Caco-2 (cell line): ENCODE data around the gene LPAR1. TPM values are rescaled to one million over a fixed set of nuclear protein-coding genes. Genes with fewer than 3 reads are reported as not detected.

ENCODE experiments used
- BruUV-seq: library from RNA; stranded (reverse); fragments of 400-500 nt; replicated peaks from 2 replicates; lab custom pipeline; 2021; lab: Mats Ljungman, UMichigan
- CTCF ChIA-PET: fragments of 300-600 bp; sonication (Branson Sonifier 250); formaldehyde crosslinking; loops from one replicate; lab custom pipeline; 2022; ENCODE audit warnings: antibody characterized with exemption; lab: Charles Lee
- POLR2A ChIA-PET: fragments of 300-600 bp; sonication (Branson Sonifier 250); formaldehyde crosslinking; loops from one replicate; lab custom pipeline; 2022; ENCODE audit warnings: antibody characterized with exemption; lab: Charles Lee
- DNase-seq, 2 experiments: peaks; one replicate each; pipeline versions ENCODE4 v3.0.0 to v3.0.0-alpha.2; 2020 to 2022
- H3K27me3 ChIP-seq: replicated peaks from 2 replicates; pipeline ENCODE4 v1.6.0; 2011; ENCODE audit warnings: low read length; ENCODE audit not compliant: control insufficient read depth, insufficient read depth
- H3K36me3 ChIP-seq: 2 replicates; pipeline ENCODE4 v1.5.1; 2011; ENCODE audit warnings: low read length; ENCODE audit not compliant: control insufficient read depth, insufficient read depth
- H3K4me1 ChIP-seq: fragments of 250-450 bp; sonication (Bioruptor Pico); 2 replicates; pipeline ENCODE4 v1.5.1; 2020; ENCODE audit warnings: mild to moderate bottlenecking
- H3K4me3 ChIP-seq: 2 replicates; pipeline ENCODE4 v1.5.1; 2011; ENCODE audit warnings: low read depth, mild to moderate bottlenecking, control low read depth, low read length
- H3K9me3 ChIP-seq: fragments of 250-450 bp; sonication (Bioruptor Pico); 2 replicates; pipeline ENCODE4 v1.5.1; 2020; ENCODE audit warnings: mild to moderate bottlenecking, moderate library complexity
- H3K27ac Mint-ChIP-seq: one replicate; pipeline ENCODE4 v1.8.0; 2022; ENCODE audit warnings: mixed read lengths; ENCODE audit not compliant: unreplicated experiment
- H3K27me3 Mint-ChIP-seq: one replicate; pipeline ENCODE4 v1.8.0; 2022; ENCODE audit warnings: mixed read lengths; ENCODE audit not compliant: insufficient read depth, unreplicated experiment
- H3K36me3 Mint-ChIP-seq: one replicate; pipeline ENCODE4 v1.8.0; 2022; ENCODE audit warnings: mild to moderate bottlenecking, mixed read lengths; ENCODE audit not compliant: insufficient read depth, unreplicated experiment
- H3K4me1 Mint-ChIP-seq: one replicate; pipeline ENCODE4 v1.8.0; 2022; ENCODE audit warnings: low read depth, mixed read lengths; ENCODE audit not compliant: unreplicated experiment
- H3K4me3 Mint-ChIP-seq: one replicate; pipeline ENCODE4 v1.8.0; 2022; ENCODE audit warnings: mild to moderate bottlenecking, moderate library complexity, mixed read lengths; ENCODE audit not compliant: unreplicated experiment
- H3K9me3 Mint-ChIP-seq: one replicate; pipeline ENCODE4 v1.8.0; 2022; ENCODE audit warnings: mixed read lengths; ENCODE audit not compliant: unreplicated experiment
- intact Hi-C: fragments of 100-400 bp; cut with micrococcal nuclease; formaldehyde crosslinking; loops from one replicate; pipeline ENCODE4 v1.10.0; 2022; ENCODE audit not compliant: unreplicated experiment
- total RNA-seq: library from RNA; stranded (reverse); gene quantifications from 2 replicates; pipeline ENCODE4 v1.2.3, GENCODE V29; 2022
- TF ChIP-seq, protein P1 (sequence below), 2 experiments: fragments of 200-600 bp in 1 of 2; IDR thresholded peaks; 1 replicate in 1 of 2; 2 replicates in 1 of 2; pipeline versions ENCODE4 v1.5.1 to v1.8.0; 2011 to 2022; ENCODE audit warnings: antibody characterized with exemption in 1 of 2, control low read depth in 1 of 2, inconsistent platforms in 1 of 2, low read depth in 1 of 2, low read length in 1 of 2, mild to moderate bottlenecking in 1 of 2, moderate library complexity in 1 of 2; ENCODE audit not compliant: insufficient read depth in 1 of 2, severe bottlenecking in 1 of 2, unreplicated experiment in 1 of 2

Gene LPAR1
- total RNA-seq, 1 experiment from 2014 or later, result 20.3 TPM

DNA sequence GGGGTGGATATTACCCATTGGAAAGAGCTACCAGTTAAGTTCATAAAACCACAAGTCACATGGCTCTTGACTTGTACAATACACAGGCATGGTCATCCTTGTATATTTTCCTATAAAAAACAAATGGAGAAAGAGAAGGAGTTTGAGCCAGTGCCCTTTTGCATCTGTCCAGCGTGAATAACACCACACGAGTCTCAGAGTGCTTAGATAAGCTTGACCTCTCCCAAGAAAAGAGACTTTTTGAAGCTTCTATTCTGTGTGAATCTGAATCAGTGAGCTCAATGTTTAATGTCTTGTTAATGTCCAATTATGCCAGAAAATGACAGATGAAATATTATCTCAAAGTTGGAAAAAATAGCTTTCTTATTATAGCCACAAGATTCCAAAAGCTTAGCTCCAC, 30.9 kb upstream of the LPAR1 start:
- Mint-ChIP-seq H3K9me3 (no peaks in the 10 kb centered on the region), H3K27ac (no peak overlapping the region), H3K4me3 (no peak overlapping the region), H3K4me1 (no peaks in the 10 kb centered on the region), H3K27me3 (peaks cover 8% of the 10 kb centered on the region), H3K36me3 (no peaks in the 10 kb centered on the region)
- H3K9me3 ChIP-seq, result no peaks in the 10 kb centered on the region
- TF ChIP-seq, protein P1, sequence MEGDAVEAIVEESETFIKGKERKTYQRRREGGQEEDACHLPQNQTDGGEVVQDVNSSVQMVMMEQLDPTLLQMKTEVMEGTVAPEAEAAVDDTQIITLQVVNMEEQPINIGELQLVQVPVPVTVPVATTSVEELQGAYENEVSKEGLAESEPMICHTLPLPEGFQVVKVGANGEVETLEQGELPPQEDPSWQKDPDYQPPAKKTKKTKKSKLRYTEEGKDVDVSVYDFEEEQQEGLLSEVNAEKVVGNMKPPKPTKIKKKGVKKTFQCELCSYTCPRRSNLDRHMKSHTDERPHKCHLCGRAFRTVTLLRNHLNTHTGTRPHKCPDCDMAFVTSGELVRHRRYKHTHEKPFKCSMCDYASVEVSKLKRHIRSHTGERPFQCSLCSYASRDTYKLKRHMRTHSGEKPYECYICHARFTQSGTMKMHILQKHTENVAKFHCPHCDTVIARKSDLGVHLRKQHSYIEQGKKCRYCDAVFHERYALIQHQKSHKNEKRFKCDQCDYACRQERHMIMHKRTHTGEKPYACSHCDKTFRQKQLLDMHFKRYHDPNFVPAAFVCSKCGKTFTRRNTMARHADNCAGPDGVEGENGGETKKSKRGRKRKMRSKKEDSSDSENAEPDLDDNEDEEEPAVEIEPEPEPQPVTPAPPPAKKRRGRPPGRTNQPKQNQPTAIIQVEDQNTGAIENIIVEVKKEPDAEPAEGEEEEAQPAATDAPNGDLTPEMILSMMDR (IDR thresholded peaks at IDR 0.05; ENCODE audit: insufficient read depth in 1 of 2, low read depth in 1 of 2, low read length in 1 of 2, severe bottlenecking in 1 of 2, unreplicated experiment in 1 of 2), result no peak
- POLR2A ChIA-PET, result no interaction called here
- H3K4me1 ChIP-seq, result no peaks in the 10 kb centered on the region
- H3K27me3 ChIP-seq, result no peaks in the 10 kb centered on the region
- CTCF ChIA-PET, result no interaction called here
- H3K4me3 ChIP-seq, result no peak overlapping the region
- H3K36me3 ChIP-seq, result no peaks in the 10 kb centered on the region
- intact Hi-C loops, result no loop called here
- no TSS peak for BruUV-seq
- DNase-seq, result no peak

DNA sequence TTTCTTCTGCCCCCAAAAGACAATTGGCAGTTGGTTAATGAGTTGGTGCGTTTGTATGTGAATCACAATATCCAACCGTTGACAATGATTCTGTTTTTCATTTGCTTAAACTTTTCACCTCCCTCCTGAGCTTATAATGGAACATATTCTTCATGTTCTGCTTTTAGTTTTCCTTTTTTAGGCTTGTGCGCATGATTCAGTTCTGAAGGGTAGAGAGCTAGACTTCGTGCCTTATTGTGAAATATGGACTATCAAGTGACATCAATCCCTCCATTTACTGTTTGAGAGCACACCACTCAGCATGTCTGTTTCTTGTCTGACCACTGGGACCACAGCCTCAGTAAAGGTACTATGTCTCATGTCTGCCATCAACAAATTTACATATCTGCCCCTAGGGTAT, 30.5 kb upstream of the LPAR1 start:
- no peak overlapping the region for H3K4me3 Mint-ChIP-seq

DNA sequence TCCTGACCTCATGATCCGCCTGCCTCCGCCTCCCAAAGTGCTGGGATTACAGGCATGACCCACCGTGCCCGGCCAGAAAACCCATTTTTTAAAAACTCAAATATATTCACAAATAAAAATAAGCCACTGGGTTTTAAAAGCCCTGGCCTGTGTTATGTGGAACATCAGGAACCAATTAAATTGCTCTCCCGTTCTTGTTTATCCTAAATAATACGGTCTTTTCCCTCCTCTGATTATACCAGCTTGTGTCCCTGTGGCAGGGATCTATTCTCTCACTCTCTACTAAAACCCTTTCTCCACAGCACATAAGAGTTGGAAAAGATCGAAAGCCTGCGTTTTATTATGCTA, 30.1 kb upstream of the LPAR1 start:
- H3K4me1 Mint-ChIP-seq, result no peaks in the 10 kb centered on the region
- no peaks in the 10 kb centered on the region for H3K4me1 ChIP-seq
- POLR2A ChIA-PET, result no interaction called here
- no peaks in the 10 kb centered on the region for H3K36me3 Mint-ChIP-seq
- peaks cover 12% of the 10 kb centered on the region for H3K27me3 Mint-ChIP-seq
- no peak overlapping the region for H3K4me3 ChIP-seq
- no peaks in the 10 kb centered on the region for H3K9me3 ChIP-seq
- CTCF ChIA-PET, result interaction anchor here (0.6 kb wide), 1 partner anchor 228 kb away, joined by 3 read pairs; no protein-coding TSS in a partner anchor
- H3K9me3 Mint-ChIP-seq, result no peaks in the 10 kb centered on the region
- no peak overlapping the region for H3K27ac Mint-ChIP-seq
- no peaks in the 10 kb centered on the region for H3K36me3 ChIP-seq
- no peak overlapping the region for H3K4me3 Mint-ChIP-seq
- BruUV-seq, result no TSS peak
- H3K27me3 ChIP-seq, result no peaks in the 10 kb centered on the region
- intact Hi-C loops, result no loop called here
- no peak for DNase-seq
- TF ChIP-seq, protein P1 (IDR thresholded peaks at IDR 0.05; ENCODE audit: insufficient read depth in 1 of 2, low read depth in 1 of 2, low read length in 1 of 2, severe bottlenecking in 1 of 2, unreplicated experiment in 1 of 2), result no peak

More for the DNA sequence above, 30.5 kb upstream of the LPAR1 start:
- TF ChIP-seq, protein P1 (IDR thresholded peaks at IDR 0.05; ENCODE audit: insufficient read depth in 1 of 2, low read depth in 1 of 2, low read length in 1 of 2, severe bottlenecking in 1 of 2, unreplicated experiment in 1 of 2), result no peak
- intact Hi-C loops, result no loop called here
- Mint-ChIP-seq H3K36me3 (no peaks in the 10 kb centered on the region), H3K9me3 (no peaks in the 10 kb centered on the region), H3K27me3 (peaks cover 8% of the 10 kb centered on the region), H3K4me1 (no peaks in the 10 kb centered on the region), H3K27ac (no peak overlapping the region)
- no TSS peak for BruUV-seq
- Histone ChIP-seq H3K4me1 (no peaks in the 10 kb centered on the region), H3K9me3 (no peaks in the 10 kb centered on the region), H3K4me3 (no peak overlapping the region), H3K27me3 (no peaks in the 10 kb centered on the region), H3K36me3 (no peaks in the 10 kb centered on the region)
- CTCF ChIA-PET, result interaction anchor here (0.6 kb wide), 1 partner anchor 228 kb away, joined by 3 read pairs; no protein-coding TSS in a partner anchor
- POLR2A ChIA-PET, result no interaction called here
- DNase-seq, result no peak
